ENCODE measurements around the gene LRRC32.

GRCh38 chr11:76634886-76635285 is 35.7 kb downstream of the LRRC32 start:
- TF ChIP-seq CTCF (optimal IDR thresholded peaks at IDR 0.05 in 1 of 3, IDR thresholded peaks at IDR 0.05 in 1 of 3, conservative IDR thresholded peaks at IDR 0.05 in 1 of 3; ENCODE audit: extremely low read depth in 1 of 3, insufficient read depth in 2 of 3, low read length in 3 of 3) (no peak), EZH2 (IDR thresholded peaks at IDR 0.05; ENCODE audit: low read length) (no peak)

Measured in keratinocyte (primary cell).